MCF 10A (cell line): ENCODE results near the gene CDC20B. TPM values are rescaled to one million over a fixed set of nuclear protein-coding genes. Genes with fewer than 3 reads are reported as not detected.

Experiments used
- BruUV-seq: library from RNA; stranded (reverse); fragments of 400-500 nt; replicated peaks from 2 replicates; lab custom pipeline; 2021; lab: Mats Ljungman, UMichigan
- CTCF ChIA-PET: fragments of 300-600 bp; sonication (Branson Sonifier 250); formaldehyde crosslinking; extraction: SDS; loops from one replicate; lab custom pipeline; 2021; ENCODE audit warnings: antibody characterized with exemption, inconsistent platforms; lab: Yijun Ruan, JAX
- POLR2A ChIA-PET: fragments of 300-600, 350-650 bp; sonication (Branson Sonifier 250); formaldehyde crosslinking; extraction: SDS; loops from one replicate; lab custom pipeline; 2020; ENCODE audit warnings: antibody characterized with exemption, inconsistent platforms; lab: Yijun Ruan, JAX
- DNase-seq: peaks from one replicate; pipeline ENCODE4 v3.0.0-alpha.2; 2018; ENCODE audit not compliant: unreplicated experiment
- H3K27ac Mint-ChIP-seq: one replicate; pipeline ENCODE4 v1.8.0; 2022; ENCODE audit warnings: mild to moderate bottlenecking, low read depth, mixed read lengths; ENCODE audit not compliant: unreplicated experiment
- H3K27me3 Mint-ChIP-seq: one replicate; pipeline ENCODE4 v1.8.0; 2022; ENCODE audit warnings: mixed read lengths; ENCODE audit not compliant: insufficient read depth, unreplicated experiment
- H3K36me3 Mint-ChIP-seq: one replicate; pipeline ENCODE4 v1.8.0; 2022; ENCODE audit warnings: mild to moderate bottlenecking, moderate library complexity, mixed read lengths; ENCODE audit not compliant: insufficient read depth, unreplicated experiment
- H3K4me1 Mint-ChIP-seq: one replicate; pipeline ENCODE4 v1.8.0; 2022; ENCODE audit warnings: mixed read lengths; ENCODE audit not compliant: insufficient read depth, unreplicated experiment
- H3K4me3 Mint-ChIP-seq: one replicate; pipeline ENCODE4 v1.8.0; 2022; ENCODE audit warnings: mild to moderate bottlenecking, moderate library complexity, mixed read lengths; ENCODE audit not compliant: unreplicated experiment
- H3K9me3 Mint-ChIP-seq: one replicate; pipeline ENCODE4 v1.8.0; 2022; ENCODE audit warnings: mixed read lengths; ENCODE audit not compliant: unreplicated experiment
- CTCF ChIP-seq: fragments of 200-600 bp; IDR thresholded peaks from one replicate; pipeline ENCODE4 v1.8.0; 2022; ENCODE audit warnings: antibody characterized with exemption, mild to moderate bottlenecking; ENCODE audit not compliant: unreplicated experiment
- intact Hi-C: fragments of 100-400 bp; cut with micrococcal nuclease; formaldehyde crosslinking; loops from 2 replicates; pipeline ENCODE4 v1.14.1; 2022
- total RNA-seq: library from RNA; stranded (reverse); gene quantifications from 2 replicates; pipeline ENCODE4 v1.2.3, GENCODE V29; 2022

The CDC20B gene
- total RNA-seq, 1 experiment from 2014 or later: not detected

DNA sequence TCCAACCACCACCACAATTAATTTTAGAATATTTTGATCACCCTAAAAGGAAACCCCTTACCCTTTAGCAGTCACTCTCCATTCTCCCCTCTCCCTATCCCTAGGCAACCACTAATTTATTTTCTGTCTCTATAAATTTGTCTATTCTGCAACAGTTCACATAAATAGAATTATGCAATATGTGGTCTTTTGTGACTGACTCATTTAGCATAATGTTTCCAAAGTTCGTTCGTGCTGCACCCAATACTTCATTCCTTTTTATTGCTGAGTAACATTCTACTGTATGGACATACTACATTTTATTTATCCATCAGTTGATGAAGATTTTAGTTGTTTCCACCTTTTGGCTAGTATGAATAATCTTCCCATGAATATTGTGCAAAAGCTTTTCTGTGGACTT lies 18.2 kb upstream of the CDC20B start:
- H3K27me3 Mint-ChIP-seq: peaks cover 21% of the 10 kb centered on the region
- ChIA-PET POLR2A (interaction anchor here (2.1 kb wide), 1 partner anchor 43 kb away, joined by 6 read pairs; no protein-coding TSS in a partner anchor), CTCF (interaction anchor here (0.7 kb wide), 1 partner anchor 41 kb away, joined by 3 read pairs; no protein-coding TSS in a partner anchor)
- intact Hi-C loops: no loop called here
- no peak for TF ChIP-seq CTCF
- no peak overlapping the region for H3K27ac Mint-ChIP-seq
- H3K36me3 Mint-ChIP-seq: no peaks in the 10 kb centered on the region
- peak; percentile 49 for DNase-seq
- no peaks in the 10 kb centered on the region for H3K9me3 Mint-ChIP-seq
- H3K4me1 Mint-ChIP-seq: peaks cover 7% of the 10 kb centered on the region
- BruUV-seq: no TSS peak
- H3K4me3 Mint-ChIP-seq: no peak overlapping the region

DNA sequence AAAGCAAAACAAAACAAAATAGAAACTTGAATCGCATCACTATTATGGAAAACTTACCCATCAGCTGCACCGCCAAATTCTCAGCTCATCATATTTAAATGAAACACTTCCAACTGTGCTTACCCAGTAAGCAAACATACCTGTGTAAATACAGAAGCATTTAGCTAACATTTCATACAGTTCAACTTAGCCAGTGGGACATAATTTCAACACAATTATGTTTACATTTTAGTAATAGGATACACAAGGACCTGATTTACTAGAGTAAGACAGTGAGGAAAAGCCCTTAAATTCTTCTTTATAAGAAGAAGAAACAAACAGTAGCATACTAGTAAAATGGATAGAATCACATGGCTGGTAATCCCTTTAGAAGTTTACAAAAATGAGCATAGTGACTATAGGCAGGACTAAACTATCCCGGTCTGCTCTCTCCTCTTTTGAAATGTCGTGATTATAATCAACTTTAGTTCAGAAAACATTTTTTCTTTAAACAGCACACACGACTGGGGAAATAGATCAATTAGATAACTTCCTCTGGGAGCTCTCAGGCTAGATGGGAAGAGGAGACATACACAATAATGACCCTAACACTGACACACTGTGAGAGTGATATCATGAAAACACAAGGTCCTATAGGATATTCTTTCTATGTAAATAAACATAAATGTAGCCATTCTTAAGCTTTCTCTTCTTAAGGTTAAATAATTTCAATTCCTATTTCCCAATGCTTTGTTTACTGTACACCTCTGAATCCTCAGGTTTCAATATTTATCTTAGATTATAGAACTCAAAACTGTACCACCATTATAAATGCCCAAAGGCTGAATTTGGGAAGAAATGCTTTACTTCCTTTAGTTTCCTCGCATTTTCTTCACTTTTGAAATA lies 15.9 kb upstream of the CDC20B start:
- no TSS peak for BruUV-seq
- H3K4me3 Mint-ChIP-seq: no peak overlapping the region
- no peaks in the 10 kb centered on the region for H3K36me3 Mint-ChIP-seq
- H3K27me3 Mint-ChIP-seq: peaks cover 35% of the 10 kb centered on the region
- no peak for DNase-seq
- ChIA-PET POLR2A (interaction anchor here (1.5 kb wide), 1 partner anchor 8 kb away, joined by 3 read pairs; no protein-coding TSS in a partner anchor), CTCF (interaction anchor here (0.6 to 2.2 kb wide), 7 partner anchors 13 to 246 kb away, joined by 3 to 8 read pairs (median 3); partner anchors contain the start of gene GPX8)
- peaks cover 7% of the 10 kb centered on the region for H3K4me1 Mint-ChIP-seq
- H3K27ac Mint-ChIP-seq: no peak overlapping the region
- TF ChIP-seq CTCF: no peak
- no peaks in the 10 kb centered on the region for H3K9me3 Mint-ChIP-seq
- intact Hi-C loops: loop anchor here (5.0 kb wide), 1 partner anchor 503 kb away; no protein-coding TSS in a partner anchor

- peaks cover 7% of the 10 kb centered on the region for H3K4me1 Mint-ChIP-seq
Observed at GRCh38 chr5:55187370-55187769, 14.4 kb upstream of the CDC20B start.

More at GRCh38 chr5:55187370-55187769, 14.4 kb upstream of the CDC20B start:
- TF ChIP-seq CTCF: peak; percentile 56
- Mint-ChIP-seq H3K9me3 (no peaks in the 10 kb centered on the region), H3K27ac (no peak overlapping the region), H3K4me3 (no peak overlapping the region), H3K27me3 (peaks cover 24% of the 10 kb centered on the region), H3K36me3 (no peaks in the 10 kb centered on the region)
- DNase-seq: peak; percentile 61
- ChIA-PET CTCF (interaction anchor here (0.6 to 2.2 kb wide), 14 partner anchors 12 to 728 kb away, joined by 3 to 12 read pairs (median 4); no protein-coding TSS in a partner anchor), POLR2A (interaction anchor here (0.9 to 1.5 kb wide), 5 partner anchors 9 to 118 kb away, joined by 3 to 9 read pairs (median 4); no protein-coding TSS in a partner anchor)
- intact Hi-C loops: loop anchor here (5.0 kb wide), 1 partner anchor 505 kb away; no protein-coding TSS in a partner anchor
- no TSS peak for BruUV-seq
